Loucy (cell line): ENCODE results near the gene UNC5B.

Source experiments
- CTCF ChIP-seq: fragments of 200-600 bp; sonication (generic); conservative IDR thresholded peaks from 2 replicates; pipeline ENCODE4 v1.5.1; 2014; ENCODE audit warnings: mild to moderate bottlenecking, antibody characterized with exemption, low read length
- EZH2phosphoT487 ChIP-seq: fragments of 200-600 bp; IDR thresholded peaks from 2 replicates; pipeline ENCODE4 v1.6.1; 2018; ENCODE audit warnings: antibody characterized with exemption, mild to moderate bottlenecking, moderate library complexity, borderline replicate concordance

- TF ChIP-seq CTCF (no peak), EZH2phosphoT487 (no peak)
Measured at GRCh38 chr10:71250405-71250804, 38.0 kb downstream of the UNC5B start.
